Activated T-cell treated with anti-CD3 and anti-CD28 coated beads, Interleukin-2, amount 50 U/mL, for 24 hours (primary cell): Measurements from ENCODE around the gene GSTA5.
"Not testable (repeated sequence)": the region's sequence is repeated elsewhere in the genome, so short reads cannot be mapped to it uniquely, and the experiment has no call there.

Source experiments
- DNase-seq: peaks from one replicate; pipeline ENCODE4 v3.0.0-alpha.2; 2020
- H3K27ac Mint-ChIP-seq: 2 replicates; pipeline ENCODE4 v1.8.0; 2020; ENCODE audit warnings: mild to moderate bottlenecking, mixed read lengths
- H3K27me3 Mint-ChIP-seq: 2 replicates; pipeline ENCODE4 v1.8.0; 2020; ENCODE audit warnings: mixed read lengths
- H3K36me3 Mint-ChIP-seq: 2 replicates; pipeline ENCODE4 v1.8.0; 2020; ENCODE audit warnings: low read depth, mixed read lengths
- H3K4me1 Mint-ChIP-seq: 2 replicates; pipeline ENCODE4 v1.8.0; 2020; ENCODE audit warnings: low read depth, mixed read lengths
- H3K4me3 Mint-ChIP-seq: 2 replicates; pipeline ENCODE4 v1.8.0; 2020; ENCODE audit warnings: mild to moderate bottlenecking, moderate library complexity, mixed read lengths
- H3K9me3 Mint-ChIP-seq: 2 replicates; pipeline ENCODE4 v1.8.0; 2020; ENCODE audit warnings: mixed read lengths

The GSTA5 gene

DNA sequence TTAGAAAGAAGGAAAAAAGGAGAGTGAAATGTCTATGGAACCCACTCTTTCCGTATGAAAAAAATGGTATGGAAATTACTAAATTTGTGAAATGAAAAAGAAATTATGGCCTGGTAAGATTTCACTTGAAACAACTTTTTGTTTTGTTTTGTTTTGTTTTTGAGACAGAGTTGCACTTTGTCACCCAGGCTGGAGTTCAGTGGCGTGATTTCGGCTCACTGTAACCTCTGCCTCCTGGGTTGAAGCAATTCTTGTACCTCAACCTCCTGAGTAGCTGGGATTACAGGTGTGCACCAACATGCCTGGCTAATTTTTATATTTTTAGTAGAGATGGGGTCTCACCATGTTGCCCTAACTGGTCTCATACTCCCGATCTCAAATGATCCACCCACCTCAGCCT is 17.8 kb upstream of the GSTA5 start:
- no peaks in the 10 kb centered on the region for H3K4me1 Mint-ChIP-seq
- no peak overlapping the region for H3K4me3 Mint-ChIP-seq
- no peak overlapping the region for H3K27ac Mint-ChIP-seq
- DNase-seq = no peak
- peaks cover 77% of the 10 kb centered on the region for H3K27me3 Mint-ChIP-seq
- no peaks in the 10 kb centered on the region for H3K9me3 Mint-ChIP-seq
- no peaks in the 10 kb centered on the region for H3K36me3 Mint-ChIP-seq

DNA sequence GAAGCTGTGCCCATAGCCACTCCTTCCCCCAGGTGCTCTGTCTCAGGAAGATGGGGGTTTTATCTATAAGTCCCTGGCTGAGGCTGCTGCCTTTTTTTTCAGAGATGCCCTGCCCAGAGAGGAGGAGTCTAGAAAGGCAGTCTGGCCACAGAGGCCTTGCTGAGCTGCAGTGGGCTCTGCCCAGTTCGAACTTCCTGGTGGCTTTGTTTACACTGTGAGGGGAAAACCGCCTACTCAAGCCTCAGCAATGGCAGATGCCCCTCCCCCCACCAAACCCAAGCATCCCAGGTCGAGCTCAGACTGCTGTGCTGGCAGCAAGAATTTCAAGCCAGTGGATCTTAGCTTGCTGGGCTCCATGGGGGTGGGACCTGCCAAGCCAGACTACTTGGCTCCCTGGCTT is 15.5 kb upstream of the GSTA5 start:
- not testable (repeated sequence) for H3K4me3 Mint-ChIP-seq, H3K36me3 Mint-ChIP-seq
- H3K27me3 Mint-ChIP-seq = peaks cover 74% of the 10 kb centered on the region

DNA sequence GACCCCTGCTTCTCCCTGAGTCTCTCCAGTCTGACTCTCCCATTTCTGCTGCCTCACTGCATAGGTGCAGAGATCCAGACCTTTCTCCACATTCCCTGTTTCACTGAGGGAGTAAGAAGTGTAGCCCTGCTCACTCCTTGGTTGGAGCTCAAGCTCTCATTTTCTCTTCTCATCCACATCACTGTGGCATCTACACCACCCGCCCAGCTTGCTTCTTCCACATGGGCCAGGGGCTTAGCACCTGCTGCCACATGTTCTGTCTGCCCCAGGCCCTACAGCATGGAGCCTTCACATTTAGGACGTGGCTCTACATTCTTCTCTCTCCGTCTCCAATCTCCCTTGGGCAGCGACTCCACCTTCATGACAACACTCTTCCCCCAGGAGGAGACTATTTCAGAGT is 8.5 kb upstream of the GSTA5 start:
- no peak overlapping the region for H3K4me3 Mint-ChIP-seq
- H3K27ac Mint-ChIP-seq = no peak overlapping the region
- H3K4me1 Mint-ChIP-seq = no peaks in the 10 kb centered on the region
- H3K36me3 Mint-ChIP-seq = no peaks in the 10 kb centered on the region
- peaks cover 25% of the 10 kb centered on the region for H3K27me3 Mint-ChIP-seq
- no peaks in the 10 kb centered on the region for H3K9me3 Mint-ChIP-seq
- no peak for DNase-seq

More for the DNA sequence above, 15.5 kb upstream of the GSTA5 start:
- H3K9me3 Mint-ChIP-seq, DNase-seq, H3K4me1 Mint-ChIP-seq, H3K27ac Mint-ChIP-seq: not testable (repeated sequence)

DNA sequence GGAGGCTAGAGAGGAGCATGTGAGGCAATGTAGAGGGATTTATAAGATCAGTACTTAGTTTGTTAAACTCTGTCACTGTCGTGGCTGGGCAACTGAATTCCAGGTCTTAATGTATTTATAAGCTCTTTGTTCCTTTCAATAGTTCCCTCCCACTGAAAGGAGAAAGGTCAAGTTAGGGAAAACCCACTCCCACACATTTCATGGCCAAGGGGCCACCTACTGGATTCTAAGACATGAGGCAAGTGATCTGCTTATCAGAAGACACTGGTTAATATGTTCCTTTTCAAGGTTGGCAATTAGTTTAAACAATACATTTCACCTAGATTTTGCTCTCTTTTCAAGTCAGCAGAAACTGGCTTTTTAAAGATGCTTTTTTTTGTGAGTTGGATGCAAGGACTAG is 5.4 kb upstream of the GSTA5 start:
- Mint-ChIP-seq H3K4me1 (no peaks in the 10 kb centered on the region), H3K36me3 (no peaks in the 10 kb centered on the region), H3K27me3 (peaks cover 17% of the 10 kb centered on the region), H3K27ac (no peak overlapping the region), H3K9me3 (no peaks in the 10 kb centered on the region), H3K4me3 (no peak overlapping the region)
- no peak for DNase-seq

DNA sequence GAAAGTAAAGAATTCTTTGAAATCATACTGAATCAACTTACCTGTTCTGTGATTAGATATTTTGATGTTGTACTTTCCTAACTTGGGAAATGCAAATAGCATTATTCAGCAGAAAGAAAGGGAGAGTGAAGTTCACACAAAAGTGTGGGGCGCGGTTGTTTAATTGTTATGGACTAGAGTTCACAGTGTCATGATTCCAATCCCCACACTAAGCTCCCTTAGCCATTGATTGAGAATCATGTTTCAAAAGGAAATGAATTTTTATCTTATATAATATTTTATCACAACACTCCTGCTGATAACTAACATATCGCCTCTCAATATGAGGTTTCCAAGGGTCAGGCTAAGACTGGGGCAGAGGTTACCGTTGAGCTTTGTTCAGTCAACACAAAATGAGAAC is 3.0 kb upstream of the GSTA5 start:
- Mint-ChIP-seq H3K4me3 (no peak overlapping the region), H3K36me3 (no peaks in the 10 kb centered on the region), H3K9me3 (no peaks in the 10 kb centered on the region), H3K27ac (no peak overlapping the region), H3K4me1 (no peaks in the 10 kb centered on the region), H3K27me3 (peaks cover 28% of the 10 kb centered on the region)
- DNase-seq = no peak

DNA sequence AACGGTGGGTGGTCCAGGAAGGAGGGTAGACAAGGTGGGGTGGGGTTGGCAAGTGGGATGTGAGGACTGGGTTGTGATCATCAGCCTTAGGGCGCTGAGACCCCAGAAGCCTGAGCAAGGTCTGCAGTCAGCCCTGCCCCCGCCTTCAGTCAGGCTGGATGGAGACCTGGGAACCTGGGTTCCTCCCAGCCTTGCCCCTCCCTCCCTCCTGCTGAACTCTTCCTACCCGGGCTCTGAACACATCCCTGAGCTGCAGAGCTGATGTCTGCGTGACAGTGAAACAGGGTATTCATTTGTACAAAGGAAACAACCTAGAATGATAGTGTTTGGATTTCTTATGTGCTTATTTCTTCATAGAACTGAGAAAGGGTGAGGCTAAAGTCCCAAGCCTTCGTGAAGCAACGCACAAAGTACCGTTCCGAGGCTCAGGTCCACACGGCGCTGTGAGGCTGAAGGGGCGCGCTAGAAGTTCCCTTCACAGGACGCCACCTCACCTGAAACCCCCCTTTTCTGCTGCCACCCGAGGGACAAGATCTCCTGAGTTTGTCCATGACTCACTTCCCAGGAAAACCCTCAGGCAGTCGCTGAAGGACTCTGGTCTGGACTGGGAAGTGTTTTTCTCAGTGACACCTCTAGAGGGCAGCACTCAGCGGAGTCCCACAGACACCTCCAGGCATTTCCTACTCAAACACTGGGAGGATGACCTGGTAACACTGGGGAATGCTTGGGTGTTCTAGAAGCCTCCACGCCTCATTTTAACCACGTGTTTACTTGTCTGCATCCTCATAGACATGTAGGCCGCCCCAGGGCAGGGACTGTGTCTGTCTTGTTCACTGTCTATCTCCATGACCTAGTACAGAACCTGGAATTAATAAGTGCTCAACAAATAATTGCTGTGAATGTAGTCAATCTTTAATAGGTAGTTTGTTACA is 1.2 kb downstream of the GSTA5 start:
- peak; percentile 66 for DNase-seq
- H3K36me3 Mint-ChIP-seq = no peaks in the 10 kb centered on the region
- no peaks in the 10 kb centered on the region for H3K9me3 Mint-ChIP-seq
- H3K27me3 Mint-ChIP-seq = peaks cover 60% of the 10 kb centered on the region
- no peaks in the 10 kb centered on the region for H3K4me1 Mint-ChIP-seq
- no peak overlapping the region for H3K27ac Mint-ChIP-seq
- H3K4me3 Mint-ChIP-seq = no peak overlapping the region

DNA sequence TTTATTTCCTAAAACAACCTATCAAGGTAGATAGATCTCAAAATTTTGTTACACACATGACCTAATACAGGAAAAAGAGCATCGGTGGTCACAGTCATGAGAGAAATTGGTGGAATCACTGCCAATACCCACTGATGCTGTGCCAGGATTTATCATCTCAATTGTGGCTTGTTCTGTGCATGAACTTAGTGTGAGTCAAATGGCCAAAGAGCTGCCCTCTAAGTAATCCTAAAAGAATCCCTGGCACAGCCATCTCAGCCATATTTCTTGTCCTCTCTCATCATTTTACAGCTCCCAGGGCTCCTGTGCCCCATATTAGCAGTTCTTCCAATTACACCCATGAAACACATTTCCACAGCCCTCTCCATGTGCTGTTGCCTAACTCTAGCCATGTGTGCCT is 6.1 kb downstream of the GSTA5 start:
- no peak overlapping the region for H3K4me3 Mint-ChIP-seq
- no peaks in the 10 kb centered on the region for H3K9me3 Mint-ChIP-seq
- no peaks in the 10 kb centered on the region for H3K36me3 Mint-ChIP-seq
- peaks cover 51% of the 10 kb centered on the region for H3K27me3 Mint-ChIP-seq
- no peak for DNase-seq
- H3K27ac Mint-ChIP-seq = no peak overlapping the region
- no peaks in the 10 kb centered on the region for H3K4me1 Mint-ChIP-seq

DNA sequence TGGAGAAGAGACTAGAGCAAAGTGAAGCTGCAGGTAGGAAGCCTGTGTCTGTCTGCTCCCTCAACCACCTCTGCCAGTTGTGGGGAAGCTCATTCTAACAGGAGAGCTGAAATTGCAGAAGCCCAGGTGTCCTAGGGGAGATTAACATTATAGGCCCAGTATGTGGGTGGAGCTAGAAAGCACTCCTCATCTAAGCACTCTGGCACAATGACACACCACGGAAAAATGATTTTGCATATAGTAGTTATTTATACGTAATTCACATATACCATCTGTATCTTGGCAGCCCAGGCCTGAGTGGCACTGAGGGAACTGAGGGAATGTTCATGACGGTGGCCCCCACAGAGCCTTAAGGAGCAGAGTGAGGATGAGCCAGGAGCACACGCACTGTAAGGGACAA is 9.7 kb downstream of the GSTA5 start:
- H3K4me1 Mint-ChIP-seq, H3K9me3 Mint-ChIP-seq, H3K27ac Mint-ChIP-seq, DNase-seq, H3K4me3 Mint-ChIP-seq, H3K36me3 Mint-ChIP-seq: not testable (repeated sequence)
- peaks cover 29% of the 10 kb centered on the region for H3K27me3 Mint-ChIP-seq

DNA sequence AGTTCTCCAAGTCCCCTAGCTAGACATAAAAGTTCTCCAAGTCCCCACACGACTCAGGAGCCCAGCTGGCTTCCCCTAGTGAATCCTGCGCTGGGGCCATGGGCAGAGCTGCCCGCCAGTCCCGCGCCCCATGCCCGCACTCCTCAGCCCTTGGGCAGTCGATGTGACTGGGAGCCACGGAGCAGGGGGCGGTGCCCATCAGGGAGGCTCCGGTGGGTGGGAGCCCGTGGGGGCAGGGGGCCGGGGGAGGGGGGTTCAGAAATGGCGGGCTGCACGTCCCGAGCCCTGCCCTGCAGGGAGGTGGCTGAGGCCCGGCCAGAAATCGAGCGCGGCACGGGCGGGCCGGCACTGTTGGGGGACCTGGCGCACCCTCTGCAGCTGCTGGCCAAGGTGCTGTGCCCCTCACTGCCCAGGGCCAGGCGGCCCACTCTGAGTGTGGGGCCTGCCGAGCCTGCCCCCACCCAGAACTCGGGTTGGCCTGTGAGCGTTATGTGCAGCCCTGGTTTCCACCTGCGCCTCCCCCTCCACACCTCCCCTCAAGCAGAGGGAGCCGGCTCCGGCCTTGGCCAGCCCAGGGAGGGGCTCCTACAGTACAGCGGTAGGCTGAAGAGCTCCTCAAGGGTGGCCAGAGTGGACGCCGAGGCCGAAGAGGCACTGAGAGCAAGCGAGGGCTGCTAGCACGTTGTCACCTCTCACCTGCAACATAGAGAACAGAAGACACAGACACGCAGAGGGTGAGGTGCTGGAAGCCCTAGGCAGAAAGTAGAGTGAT is 11.4 kb downstream of the GSTA5 start:
- Mint-ChIP-seq H3K27me3 (peaks cover 21% of the 10 kb centered on the region), H3K27ac (no peak overlapping the region), H3K4me1 (no peaks in the 10 kb centered on the region), H3K4me3 (no peak overlapping the region), H3K36me3 (no peaks in the 10 kb centered on the region), H3K9me3 (no peaks in the 10 kb centered on the region)
- DNase-seq = no peak

DNA sequence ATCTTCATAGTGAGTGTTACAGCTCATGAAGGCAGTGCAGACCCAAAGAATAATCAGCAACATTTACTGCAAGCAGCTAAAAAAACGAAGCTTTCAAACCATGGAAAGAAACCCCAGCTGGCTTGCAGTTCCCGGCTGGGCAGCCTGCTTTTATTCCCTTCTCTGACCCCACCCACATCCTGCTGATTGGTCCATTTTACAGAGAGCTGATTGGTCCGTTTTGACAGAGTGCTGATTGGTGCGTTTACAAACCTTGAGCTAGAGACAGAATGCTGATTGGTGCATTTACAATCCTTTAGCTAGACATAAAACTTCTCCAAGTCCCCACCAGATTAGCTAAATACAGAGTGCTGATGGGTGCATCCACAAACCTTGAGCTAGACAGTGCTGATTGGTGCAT is 12.0 kb downstream of the GSTA5 start:
- not testable (repeated sequence) for H3K36me3 Mint-ChIP-seq, DNase-seq, H3K27ac Mint-ChIP-seq, H3K4me1 Mint-ChIP-seq, H3K4me3 Mint-ChIP-seq, H3K9me3 Mint-ChIP-seq
- peaks cover 21% of the 10 kb centered on the region for H3K27me3 Mint-ChIP-seq

DNA sequence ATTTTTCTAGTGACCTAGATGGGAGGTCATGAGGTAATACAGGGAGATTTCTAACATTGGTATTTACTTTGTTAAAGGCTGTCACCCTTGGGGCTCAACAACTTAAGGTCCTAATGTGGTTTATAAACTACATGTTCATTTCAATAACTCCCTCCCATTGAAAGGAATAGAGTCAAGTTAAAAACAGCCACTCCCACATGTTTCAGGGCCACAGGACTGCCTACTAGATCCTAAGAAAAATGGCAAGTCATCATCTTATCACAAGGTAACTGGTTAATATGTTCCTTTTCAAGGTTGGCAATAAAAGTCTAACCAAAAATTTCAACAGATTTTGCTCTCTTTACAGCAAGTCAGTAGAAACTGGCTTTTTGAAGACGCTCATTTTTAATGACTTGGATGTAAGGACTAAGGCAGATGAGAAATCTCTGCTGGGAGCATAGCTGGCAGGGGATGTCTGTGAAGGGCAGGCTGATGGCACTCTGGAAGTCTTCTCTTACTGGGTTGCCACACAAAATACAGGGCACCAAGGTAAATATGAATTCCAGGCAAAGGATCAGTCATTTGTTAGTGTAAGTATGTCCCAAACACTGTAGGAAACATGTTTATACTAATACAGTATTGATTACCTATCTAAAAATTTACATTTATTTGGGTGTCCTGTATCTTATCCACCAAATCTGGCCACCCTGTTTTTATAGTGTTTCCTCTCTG is 13.4 kb downstream of the GSTA5 start:
- not testable (repeated sequence) for H3K9me3 Mint-ChIP-seq, H3K27ac Mint-ChIP-seq, H3K4me3 Mint-ChIP-seq, H3K36me3 Mint-ChIP-seq, DNase-seq, H3K4me1 Mint-ChIP-seq
- peaks cover 17% of the 10 kb centered on the region for H3K27me3 Mint-ChIP-seq

DNA sequence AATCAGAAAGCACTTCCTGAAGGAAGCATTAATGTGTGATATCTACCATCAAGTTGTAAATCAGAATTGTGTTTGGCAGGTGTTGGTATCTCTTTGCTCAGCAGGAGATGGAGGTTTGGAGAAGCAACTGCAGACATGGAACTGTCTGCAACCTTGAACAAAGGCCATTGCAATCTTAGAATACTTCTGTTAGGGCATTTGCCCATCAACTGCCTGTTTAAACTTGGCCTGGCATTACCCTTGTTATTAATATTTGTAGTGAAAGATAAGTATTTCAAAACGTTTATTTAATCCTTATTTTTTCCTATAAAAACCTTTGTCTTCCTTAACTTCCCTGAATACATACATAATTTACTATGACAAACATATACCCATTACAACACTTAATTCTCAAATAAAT is 14.1 kb downstream of the GSTA5 start:
- no peak for DNase-seq
- peaks cover 17% of the 10 kb centered on the region for H3K27me3 Mint-ChIP-seq
- no peaks in the 10 kb centered on the region for H3K36me3 Mint-ChIP-seq
- H3K4me1 Mint-ChIP-seq = no peaks in the 10 kb centered on the region
- no peak overlapping the region for H3K27ac Mint-ChIP-seq
- peaks cover 9% of the 10 kb centered on the region for H3K9me3 Mint-ChIP-seq
- no peak overlapping the region for H3K4me3 Mint-ChIP-seq

DNA sequence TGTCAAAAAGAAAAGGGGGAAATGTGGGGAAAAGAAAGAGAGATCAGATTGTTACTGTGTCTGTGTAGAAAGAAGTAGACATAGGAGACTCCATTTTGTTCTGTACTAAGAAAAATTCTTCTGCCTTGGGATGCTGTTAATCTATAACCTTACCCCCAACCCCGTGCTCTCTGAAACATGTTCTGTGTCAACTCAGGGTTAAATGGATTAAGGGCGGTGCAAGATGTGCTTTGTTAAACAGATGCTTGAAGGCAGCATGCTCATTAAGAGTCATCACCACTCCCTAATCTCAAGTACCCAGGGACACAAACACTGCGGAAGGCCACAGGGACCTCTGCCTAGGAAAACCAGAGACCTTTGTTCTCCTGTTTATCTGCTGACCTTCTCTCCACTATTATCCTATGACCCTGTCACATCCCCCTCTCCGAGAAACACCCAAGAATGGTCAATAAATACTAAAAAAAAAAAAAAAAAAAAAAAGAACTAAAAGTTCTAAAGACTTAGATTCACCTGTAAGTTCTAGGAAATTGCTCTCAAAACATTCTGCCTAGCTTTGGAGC is 14.6 kb downstream of the GSTA5 start:
- H3K4me3 Mint-ChIP-seq, H3K9me3 Mint-ChIP-seq: not testable (repeated sequence)
- H3K27me3 Mint-ChIP-seq = peaks cover 17% of the 10 kb centered on the region

DNA sequence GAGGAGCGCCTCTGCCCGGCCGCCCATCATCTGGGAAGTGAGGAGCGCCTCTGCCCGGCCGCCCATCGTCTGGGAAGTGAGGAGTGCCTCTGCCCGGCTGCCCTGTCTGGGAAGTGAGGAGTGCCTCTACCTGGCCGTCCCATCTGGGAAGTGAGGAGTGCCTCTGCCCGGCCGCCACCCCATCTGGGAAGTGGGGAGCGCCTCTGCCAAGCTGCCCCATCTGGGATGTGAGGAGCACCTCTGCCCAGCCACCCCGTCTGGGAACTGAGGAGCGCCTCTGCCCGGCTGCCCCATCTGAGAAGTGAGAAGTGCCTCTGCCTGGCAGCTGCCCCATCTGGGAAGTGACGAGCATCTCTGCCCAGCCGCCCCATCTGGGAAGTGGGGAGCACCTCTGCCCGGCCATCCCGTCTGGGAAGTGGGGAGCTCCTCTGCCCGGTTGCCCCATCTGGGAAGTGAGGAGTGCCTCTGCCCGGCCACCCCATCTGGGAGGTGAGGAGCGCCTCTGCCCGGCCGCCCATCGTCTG is 15.3 kb downstream of the GSTA5 start:
- H3K27me3 Mint-ChIP-seq = peaks cover 17% of the 10 kb centered on the region
- DNase-seq, H3K4me1 Mint-ChIP-seq, H3K36me3 Mint-ChIP-seq, H3K9me3 Mint-ChIP-seq, H3K4me3 Mint-ChIP-seq, H3K27ac Mint-ChIP-seq: not testable (repeated sequence)

More for the DNA sequence above, 14.6 kb downstream of the GSTA5 start:
- DNase-seq, H3K36me3 Mint-ChIP-seq, H3K4me1 Mint-ChIP-seq, H3K27ac Mint-ChIP-seq: not testable (repeated sequence)
